Brain microvascular endothelial cell (primary cell): Measurements from ENCODE around the gene FOXK2.
"Not testable (repeated sequence)": the region's sequence is repeated elsewhere in the genome, so short reads cannot be mapped to it uniquely, and the experiment has no call there.

Experiments
- DNase-seq: peaks from one replicate; pipeline ENCODE4 v3.0.0-alpha.2; 2020
- H3K27ac ChIP-seq: fragments of 250-450 bp; sonication (Bioruptor Pico); 2 replicates; pipeline ENCODE4 v1.5.1; 2020; ENCODE audit warnings: mild to moderate bottlenecking, moderate library complexity
- H3K27me3 ChIP-seq: fragments of 250-450 bp; sonication (Bioruptor Pico); replicated peaks from 2 replicates; pipeline ENCODE4 v1.5.1; 2020; ENCODE audit warnings: mild to moderate bottlenecking
- H3K36me3 ChIP-seq: fragments of 250-450 bp; sonication (Bioruptor Pico); replicated peaks from 2 replicates; pipeline ENCODE4 v1.5.1; 2020; ENCODE audit warnings: mild to moderate bottlenecking
- H3K4me3 ChIP-seq: 2 replicates; pipeline ENCODE4 v1.5.1; 2011; ENCODE audit warnings: low read depth, mild to moderate bottlenecking, control low read depth, low read length, moderate library complexity
- CTCF ChIP-seq: IDR thresholded peaks from 2 replicates; pipeline ENCODE4 v1.5.1; 2011; ENCODE audit warnings: low read depth, mild to moderate bottlenecking, moderate library complexity, low read length, control low read depth, inconsistent platforms; ENCODE audit errors: missing control alignments
- in situ Hi-C: cut with HindIII; loops from 2 replicates; pipeline ENCODE4 v1.10.0; 2017; ENCODE audit warnings: low sequenced_read_pairs, low pct_ligation_motif_present

The FOXK2 gene

DNA sequence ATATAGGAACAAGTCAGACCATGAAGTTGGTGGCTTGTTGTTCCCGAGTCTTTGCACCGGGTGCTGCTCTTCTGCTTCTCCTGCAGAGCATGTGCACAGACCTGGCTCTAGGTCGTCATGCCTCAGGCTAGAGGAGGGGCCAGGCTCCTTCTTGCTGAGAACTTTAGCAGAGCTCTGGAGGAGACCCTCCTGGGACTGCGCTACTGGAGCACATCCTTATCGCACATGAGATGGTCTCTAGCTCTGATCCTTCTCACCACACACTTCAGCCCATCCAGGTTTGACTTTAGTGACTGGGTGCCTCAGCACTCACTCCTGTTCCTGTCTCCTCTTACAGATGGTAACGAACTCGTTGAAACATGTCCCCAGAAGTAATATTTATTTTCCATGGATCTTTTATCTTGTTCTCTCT, 14.9 kb downstream of the FOXK2 start:
- Histone ChIP-seq H3K27ac (no peak overlapping the region), H3K4me3 (no peak overlapping the region), H3K36me3 (no peaks in the 10 kb centered on the region), H3K27me3 (no peaks in the 10 kb centered on the region)
- in situ Hi-C loops = no loop called here
- DNase-seq = no peak
- no peak for TF ChIP-seq CTCF

GRCh38 chr17:82536512-82537201, 17.1 kb downstream of the FOXK2 start:
- H3K4me3 ChIP-seq = peak overlapping the region; percentile 12

DNA sequence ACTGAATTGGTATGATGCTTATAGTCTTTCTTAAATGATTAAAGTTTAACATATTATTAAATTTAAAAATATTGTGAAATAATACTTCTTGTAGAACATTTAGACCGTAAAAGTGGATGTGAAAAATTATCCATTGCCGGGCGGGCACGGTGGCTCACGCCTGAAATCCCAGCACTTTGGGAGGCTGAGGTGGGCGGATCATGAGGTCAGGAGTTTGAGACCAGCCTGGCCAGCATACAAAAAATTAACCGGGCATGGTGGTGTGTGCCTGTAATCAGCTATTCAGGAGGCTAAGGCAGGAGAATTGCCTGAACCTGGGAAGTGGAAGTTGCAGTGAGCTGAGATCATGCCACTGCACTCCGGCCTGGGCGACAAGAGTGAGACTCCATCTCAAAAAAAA, 17.7 kb downstream of the FOXK2 start:
- DNase-seq, in situ Hi-C loops, H3K27me3 ChIP-seq, H3K4me3 ChIP-seq, H3K36me3 ChIP-seq: not testable (repeated sequence)
- peak overlapping the region; percentile 92 for H3K27ac ChIP-seq

More at GRCh38 chr17:82536512-82537201, 17.1 kb downstream of the FOXK2 start:
- no peaks in the 10 kb centered on the region for H3K36me3 ChIP-seq
- TF ChIP-seq CTCF = no peak
- no peaks in the 10 kb centered on the region for H3K27me3 ChIP-seq
- H3K27ac ChIP-seq = peak overlapping the region; percentile 92
- in situ Hi-C loops = no loop called here
- DNase-seq = no peak

- H3K36me3 ChIP-seq, DNase-seq, in situ Hi-C loops, H3K27ac ChIP-seq, H3K27me3 ChIP-seq, H3K4me3 ChIP-seq: not testable (repeated sequence)
Observed at GRCh38 chr17:82539076-82539475, 19.5 kb downstream of the FOXK2 start.

DNA sequence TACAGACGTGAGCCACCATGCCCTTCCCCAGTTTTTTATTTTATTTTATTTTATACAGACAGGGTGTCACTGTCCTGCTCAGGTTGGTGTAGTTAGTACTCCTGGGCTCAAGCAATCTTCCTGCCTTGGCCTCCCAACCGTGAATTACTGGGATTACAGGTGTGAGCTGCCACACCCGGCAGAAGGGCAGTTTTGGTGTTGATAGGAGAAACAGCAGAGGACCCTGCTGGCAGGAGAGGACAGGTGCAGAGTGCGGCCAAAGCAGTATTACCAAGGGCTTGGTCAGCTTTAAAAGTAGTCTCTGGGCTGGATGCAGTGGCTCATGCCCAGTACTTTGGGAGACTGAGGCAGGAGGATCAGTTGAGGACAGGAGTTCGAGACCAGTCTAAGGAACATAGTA, 22.9 kb downstream of the FOXK2 start:
- Histone ChIP-seq H3K4me3 (no peak overlapping the region), H3K27me3 (no peaks in the 10 kb centered on the region), H3K36me3 (no peaks in the 10 kb centered on the region), H3K27ac (no peak overlapping the region)
- no peak for TF ChIP-seq CTCF
- in situ Hi-C loops = no loop called here
- DNase-seq = no peak

DNA sequence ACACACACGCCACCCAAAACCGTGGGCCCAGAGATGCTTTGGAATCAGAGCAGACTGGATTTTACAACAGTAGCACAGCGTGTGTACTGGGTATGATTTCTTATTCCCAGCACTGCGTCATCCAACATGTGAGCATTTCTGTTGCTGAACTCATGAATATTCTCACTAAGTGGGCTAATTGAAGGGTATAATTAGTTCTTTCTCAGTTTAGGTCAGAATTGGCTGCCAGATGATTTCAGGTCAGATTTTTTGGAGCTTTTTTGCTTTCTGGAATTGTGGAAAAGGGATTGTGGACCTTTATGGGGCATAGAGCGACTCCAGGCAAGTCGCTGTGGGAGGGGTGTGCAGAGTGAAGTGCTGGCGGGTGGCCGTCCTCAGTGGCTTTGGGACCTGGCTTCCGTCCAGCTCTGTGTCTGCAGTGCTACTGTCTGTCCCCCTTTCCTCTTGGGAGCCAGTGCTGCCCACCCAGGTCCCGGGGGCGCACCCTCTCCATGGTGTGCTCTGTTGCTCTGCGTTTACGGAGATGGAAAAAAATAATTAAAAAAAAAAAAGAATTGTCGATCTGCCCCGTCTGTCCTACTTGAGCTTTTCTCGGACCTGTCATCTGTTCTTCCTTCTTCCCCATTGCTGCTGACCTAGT, 25.0 kb downstream of the FOXK2 start:
- DNase-seq = no peak
- Histone ChIP-seq H3K4me3 (peak overlapping the region; percentile 13), H3K27me3 (no peaks in the 10 kb centered on the region), H3K27ac (peak overlapping the region; percentile 34), H3K36me3 (no peaks in the 10 kb centered on the region)
- in situ Hi-C loops = no loop called here
- TF ChIP-seq CTCF = no peak

DNA sequence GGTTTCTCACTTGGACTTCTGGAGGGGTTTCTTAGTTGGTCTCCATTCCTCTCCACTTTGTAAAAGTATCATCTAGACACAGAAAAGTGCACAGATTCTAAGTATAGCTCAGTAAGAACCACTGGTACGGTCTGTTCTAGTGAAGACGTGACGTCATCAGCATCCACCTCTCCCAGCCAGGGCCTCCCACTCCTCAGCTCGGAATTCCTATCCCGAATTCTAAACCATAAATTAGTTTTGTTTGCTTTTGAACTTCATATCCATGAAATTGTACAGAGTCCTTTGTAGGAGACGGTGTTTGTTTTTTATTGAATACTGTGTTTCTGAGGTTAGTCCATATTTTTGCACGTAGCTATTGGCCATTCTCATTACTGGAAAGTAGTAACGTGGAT, 25.5 kb downstream of the FOXK2 start:
- no peak for TF ChIP-seq CTCF
- in situ Hi-C loops = no loop called here
- Histone ChIP-seq H3K27ac (peak overlapping the region; percentile 34), H3K4me3 (no peak overlapping the region), H3K27me3 (no peaks in the 10 kb centered on the region), H3K36me3 (no peaks in the 10 kb centered on the region)
- DNase-seq = peak; percentile 37
